BJ (cell line): Measurements from ENCODE around the gene NECTIN1. TPM values are rescaled to one million over a fixed set of nuclear protein-coding genes. Genes with fewer than 3 reads are reported as not detected.

Experiments used
- CTCF ChIA-PET: fragments of 350-600 bp; formaldehyde crosslinking; extraction: SDS; loops from one replicate; lab custom pipeline; 2021; ENCODE audit warnings: antibody characterized with exemption, inconsistent platforms; lab: Yijun Ruan, JAX
- POLR2A ChIA-PET: fragments of 300-600 bp; sonication (Branson Sonifier 250); formaldehyde crosslinking; extraction: SDS; loops from one replicate; lab custom pipeline; 2021; ENCODE audit warnings: antibody characterized with exemption; lab: Charles Lee
- DNase-seq: peaks from one replicate; pipeline ENCODE4 v3.0.0-alpha.2; 2011; ENCODE audit warnings: low read depth
- H3K27me3 ChIP-seq: 2 replicates; pipeline ENCODE4 v1.6.0; 2011; ENCODE audit warnings: low read length; ENCODE audit not compliant: control insufficient read depth, insufficient read depth
- H3K36me3 ChIP-seq: 2 replicates; pipeline ENCODE4 v1.5.1; 2011; ENCODE audit warnings: low read length; ENCODE audit not compliant: control insufficient read depth, insufficient read depth
- H3K4me3 ChIP-seq: 2 replicates; pipeline ENCODE4 v1.5.1; 2011; ENCODE audit warnings: low read depth, mild to moderate bottlenecking, control low read depth, low read length
- polyA plus RNA-seq: library from polyadenylated mRNA; depleted of rRNA; stranded (reverse); fragments of >200 nt; gene quantifications from 2 replicates; pipeline ENCODE4 v1.2.3, GENCODE V29; 2011
- TF ChIP-seq, protein P1 (sequence below): IDR thresholded peaks from 2 replicates; pipeline ENCODE4 v1.5.1; 2011; ENCODE audit warnings: low read depth, mild to moderate bottlenecking, control low read depth, inconsistent platforms, low read length, moderate library complexity; ENCODE audit not compliant: insufficient read depth

Gene NECTIN1
- polyA plus RNA-seq, 1 experiment = 3.0 TPM

DNA sequence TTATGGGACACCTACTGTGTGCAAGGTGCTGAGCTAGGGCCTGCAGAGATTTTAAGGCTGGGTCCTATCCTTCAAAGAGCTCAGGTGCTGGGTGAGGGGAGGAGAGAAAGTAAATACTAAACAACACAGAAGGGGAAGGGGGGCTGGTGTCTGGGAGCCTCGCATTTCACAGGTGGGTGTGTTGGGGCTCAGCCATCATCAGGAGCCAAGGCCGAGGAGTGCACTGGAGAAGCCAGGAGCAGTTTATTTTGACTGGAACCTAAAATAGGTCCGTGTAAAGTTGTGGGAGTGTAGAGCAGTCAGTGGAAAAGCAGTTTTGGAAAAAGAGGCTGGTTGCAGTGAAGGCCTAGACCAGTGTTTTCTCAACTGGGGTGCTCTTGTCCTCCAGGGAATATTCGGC lies 17.5 kb downstream of the NECTIN1 start:
- H3K36me3 ChIP-seq = no peaks in the 10 kb centered on the region
- CTCF ChIA-PET = interaction anchor here (1.5 to 2.1 kb wide), 2 partner anchors 10 to 18 kb away, joined by 4 to 5 read pairs; partner anchors contain the start of gene NECTIN1
- DNase-seq = no peak
- H3K4me3 ChIP-seq = no peak overlapping the region
- H3K27me3 ChIP-seq = no peaks in the 10 kb centered on the region
- TF ChIP-seq, protein P1, sequence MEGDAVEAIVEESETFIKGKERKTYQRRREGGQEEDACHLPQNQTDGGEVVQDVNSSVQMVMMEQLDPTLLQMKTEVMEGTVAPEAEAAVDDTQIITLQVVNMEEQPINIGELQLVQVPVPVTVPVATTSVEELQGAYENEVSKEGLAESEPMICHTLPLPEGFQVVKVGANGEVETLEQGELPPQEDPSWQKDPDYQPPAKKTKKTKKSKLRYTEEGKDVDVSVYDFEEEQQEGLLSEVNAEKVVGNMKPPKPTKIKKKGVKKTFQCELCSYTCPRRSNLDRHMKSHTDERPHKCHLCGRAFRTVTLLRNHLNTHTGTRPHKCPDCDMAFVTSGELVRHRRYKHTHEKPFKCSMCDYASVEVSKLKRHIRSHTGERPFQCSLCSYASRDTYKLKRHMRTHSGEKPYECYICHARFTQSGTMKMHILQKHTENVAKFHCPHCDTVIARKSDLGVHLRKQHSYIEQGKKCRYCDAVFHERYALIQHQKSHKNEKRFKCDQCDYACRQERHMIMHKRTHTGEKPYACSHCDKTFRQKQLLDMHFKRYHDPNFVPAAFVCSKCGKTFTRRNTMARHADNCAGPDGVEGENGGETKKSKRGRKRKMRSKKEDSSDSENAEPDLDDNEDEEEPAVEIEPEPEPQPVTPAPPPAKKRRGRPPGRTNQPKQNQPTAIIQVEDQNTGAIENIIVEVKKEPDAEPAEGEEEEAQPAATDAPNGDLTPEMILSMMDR = no peak
- POLR2A ChIA-PET = no interaction called here

DNA sequence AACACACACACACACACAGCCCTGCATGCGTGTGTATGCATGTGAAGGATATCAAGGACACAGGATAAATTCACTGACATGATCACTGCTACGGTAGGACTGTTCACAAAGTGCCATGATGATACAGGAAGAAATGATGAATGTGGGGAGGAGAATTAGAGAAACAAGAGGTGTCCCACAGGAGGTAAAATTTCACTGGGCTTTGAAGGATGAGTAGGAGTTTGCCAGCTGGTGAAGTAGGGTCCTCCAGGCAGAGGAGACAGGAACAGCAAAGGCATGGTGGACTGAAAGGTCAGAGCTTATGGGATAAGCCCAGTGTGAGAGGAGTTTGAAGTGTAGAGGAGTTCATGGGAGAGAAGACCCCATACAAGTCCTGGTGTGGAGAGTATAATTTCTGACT lies 18.6 kb downstream of the NECTIN1 start:
- CTCF ChIA-PET = interaction anchor here (0.9 to 2.1 kb wide), 4 partner anchors 11 to 370 kb away, joined by 3 to 7 read pairs (median 4); partner anchors contain the start of gene NECTIN1
- H3K27me3 ChIP-seq = no peaks in the 10 kb centered on the region
- POLR2A ChIA-PET = no interaction called here
- no peak overlapping the region for H3K4me3 ChIP-seq
- DNase-seq = no peak
- TF ChIP-seq, protein P1 = no peak
- no peaks in the 10 kb centered on the region for H3K36me3 ChIP-seq

DNA sequence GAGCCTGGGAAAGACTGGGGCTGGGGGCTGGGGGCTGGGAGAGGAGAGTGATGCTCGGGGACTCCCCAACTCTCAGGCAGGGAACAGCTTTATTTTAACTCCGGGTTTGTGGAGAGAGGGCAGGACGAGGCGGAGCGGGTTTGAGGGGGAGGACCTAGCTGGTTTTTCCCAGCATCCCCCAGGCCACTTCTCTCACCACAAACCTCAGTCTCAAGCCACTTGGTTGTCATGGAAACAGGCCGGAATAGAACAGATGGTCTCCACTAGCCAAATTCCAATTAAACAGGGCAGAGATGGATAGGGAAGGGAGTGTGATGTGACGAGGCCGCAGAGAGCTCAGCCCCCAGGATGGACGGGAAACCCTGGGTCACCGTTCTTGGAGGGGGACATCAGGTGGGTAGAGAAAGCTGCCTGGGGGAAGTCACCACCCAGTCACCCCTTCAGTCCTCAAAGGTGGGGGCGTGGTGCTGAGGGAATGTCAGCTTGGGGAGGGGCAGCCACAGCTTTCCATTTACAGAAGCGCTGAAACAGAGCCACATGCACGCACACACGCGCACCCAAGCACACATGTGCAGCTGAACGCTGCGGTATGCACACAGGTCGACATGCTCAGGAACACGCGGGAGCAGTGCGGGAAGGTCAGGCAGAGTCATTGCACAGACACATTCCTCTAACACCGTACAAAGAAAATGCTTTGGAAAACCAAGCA lies 19.2 kb downstream of the NECTIN1 start:
- H3K4me3 ChIP-seq = no peak overlapping the region
- DNase-seq = peak; percentile 46
- TF ChIP-seq, protein P1 = no peak
- no peaks in the 10 kb centered on the region for H3K36me3 ChIP-seq
- H3K27me3 ChIP-seq = no peaks in the 10 kb centered on the region
- CTCF ChIA-PET = interaction anchor here (0.8 to 1.8 kb wide), 6 partner anchors 9 to 370 kb away, joined by 3 to 8 read pairs (median 3); partner anchors contain the start of gene NECTIN1
- POLR2A ChIA-PET = no interaction called here

GRCh38 chr11:119709171-119709570 lies 19.8 kb downstream of the NECTIN1 start:
- TF ChIP-seq, protein P1 = no peak
- DNase-seq = no peak
- no peaks in the 10 kb centered on the region for H3K27me3 ChIP-seq
- POLR2A ChIA-PET = no interaction called here
- no peaks in the 10 kb centered on the region for H3K36me3 ChIP-seq
- CTCF ChIA-PET = interaction anchor here (0.8 to 1.8 kb wide), 5 partner anchors 9 to 227 kb away, joined by 3 to 8 read pairs (median 3); partner anchors contain the start of gene NECTIN1
- no peak overlapping the region for H3K4me3 ChIP-seq

DNA sequence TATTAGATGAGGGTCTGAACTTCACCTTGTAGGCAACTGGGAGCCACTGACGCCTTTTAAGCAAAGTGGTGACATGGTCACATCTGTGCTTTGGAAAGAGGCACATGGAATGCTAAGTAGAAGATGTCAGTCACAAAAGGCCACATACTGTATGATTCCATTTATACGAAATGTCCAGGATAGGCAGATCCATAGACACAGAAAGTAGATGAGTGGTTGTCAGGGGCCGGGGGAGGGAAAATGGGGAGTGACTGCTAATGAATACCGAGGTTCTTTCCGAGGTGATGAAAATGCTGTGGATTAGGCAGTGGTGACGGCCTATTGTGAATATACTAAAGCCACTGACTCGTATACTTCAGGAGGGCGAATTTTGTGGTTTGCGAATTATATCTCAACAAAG lies 20.6 kb downstream of the NECTIN1 start:
- no peak for DNase-seq
- no peaks in the 10 kb centered on the region for H3K36me3 ChIP-seq
- no peak overlapping the region for H3K4me3 ChIP-seq
- TF ChIP-seq, protein P1 = no peak
- POLR2A ChIA-PET = no interaction called here
- CTCF ChIA-PET = no interaction called here
- no peaks in the 10 kb centered on the region for H3K27me3 ChIP-seq
